ENCODE results near the gene GABBR2. TPM values are rescaled to one million over a fixed set of nuclear protein-coding genes. Genes with fewer than 3 reads are reported as not detected.

GABBR2 gene
- total and polyA plus RNA-seq, 4 experiments from 2014 or later = not detected

DNA sequence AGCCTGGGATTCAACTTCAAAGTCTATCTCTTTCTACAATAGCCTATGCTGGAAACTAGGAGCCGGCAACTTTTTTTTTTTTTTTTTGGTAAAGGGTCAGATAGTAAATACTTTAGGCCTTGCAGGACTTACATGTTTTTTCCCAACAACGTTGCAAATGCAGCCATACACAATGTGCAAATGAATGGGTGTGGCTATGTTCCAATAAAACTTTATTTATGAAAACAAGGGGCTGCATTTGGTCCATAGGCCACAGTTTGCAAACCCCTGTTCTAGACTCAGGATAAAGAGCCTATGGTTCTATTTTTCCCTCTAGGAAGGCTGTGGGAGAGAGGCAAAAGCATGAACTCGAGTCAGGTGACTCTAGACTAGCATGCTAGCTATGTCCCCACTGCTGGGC is 189.1 kb downstream of the GABBR2 start:
- no peaks in the 10 kb centered on the region for H3K4me1 Mint-ChIP-seq
- intact Hi-C loops (cut with micrococcal nuclease) = no loop called here
- Histone ChIP-seq H3K27me3 (ENCODE audit: insufficient read depth, low read length) (peaks cover 5% of the 10 kb centered on the region), H3K4me1 (ENCODE audit: insufficient read depth, low read length) (no peaks in the 10 kb centered on the region), H3K36me3 (ENCODE audit: insufficient read depth, low read length) (no peaks in the 10 kb centered on the region), H3K9me3 (ENCODE audit: control insufficient read depth in 1 of 2, low read length in 2 of 2) (no peaks in the 10 kb centered on the region), H3K4me3 (ENCODE audit: low read length in 2 of 2) (no peak overlapping the region), H3K27ac (ENCODE audit: low read depth, low read length) (no peak overlapping the region)
- peaks cover 0 to 10% (median under 1%) of the 10 kb centered on the region in 8 donors for H3K9me3 Mint-ChIP-seq
- no peak overlapping the region for H3K4me3 Mint-ChIP-seq
- POLR2A ChIA-PET (ENCODE audit: partially characterized antibody) = no interaction called here
- no peak for DNase-seq
- no peak overlapping the region for H3K27ac Mint-ChIP-seq
- peaks cover 20 to 26% of the 10 kb centered on the region in 2 donors for H3K27me3 Mint-ChIP-seq
- CTCF ChIA-PET (ENCODE audit: partially characterized antibody) = no interaction called here
- no peaks in the 10 kb centered on the region for H3K36me3 Mint-ChIP-seq

DNA sequence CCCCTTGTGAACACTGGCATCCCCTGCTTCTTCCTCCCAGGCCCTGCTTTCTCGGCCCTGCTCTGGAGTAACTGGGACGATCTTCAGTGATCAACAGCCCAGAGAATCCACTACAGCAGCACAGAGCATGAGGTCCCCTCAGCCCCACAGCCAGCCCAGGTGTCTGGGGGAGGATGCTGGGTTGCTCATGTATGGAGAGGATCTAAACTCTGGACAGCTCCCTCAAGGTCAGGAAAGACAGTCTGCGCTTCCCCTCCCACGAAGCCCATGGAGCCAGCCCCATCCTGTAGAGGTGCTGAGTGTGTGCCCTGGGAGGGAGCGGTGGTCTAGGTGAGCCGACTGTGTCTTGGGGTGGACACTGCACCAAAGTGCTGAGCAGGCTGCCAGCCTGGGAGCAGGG is 190.2 kb downstream of the GABBR2 start:
- no peaks in the 10 kb centered on the region for H3K4me1 Mint-ChIP-seq
- Histone ChIP-seq H3K36me3 (ENCODE audit: insufficient read depth, low read length) (no peaks in the 10 kb centered on the region), H3K27ac (ENCODE audit: low read depth, low read length) (no peak overlapping the region), H3K9me3 (ENCODE audit: control insufficient read depth in 1 of 2, low read length in 2 of 2) (no peaks in the 10 kb centered on the region), H3K4me3 (ENCODE audit: low read length in 2 of 2) (no peak overlapping the region), H3K4me1 (ENCODE audit: insufficient read depth, low read length) (no peaks in the 10 kb centered on the region), H3K27me3 (ENCODE audit: insufficient read depth, low read length) (peaks cover 5% of the 10 kb centered on the region)
- peaks cover 14 to 26% of the 10 kb centered on the region in 2 donors for H3K27me3 Mint-ChIP-seq
- H3K36me3 Mint-ChIP-seq = no peaks in the 10 kb centered on the region
- H3K4me3 Mint-ChIP-seq = no peak overlapping the region
- intact Hi-C loops (cut with micrococcal nuclease) = no loop called here
- CTCF ChIA-PET (ENCODE audit: partially characterized antibody) = no interaction called here
- DNase-seq = no peak
- H3K27ac Mint-ChIP-seq = peak overlapping the region in 1 of 7 donors; percentile 43
- POLR2A ChIA-PET (ENCODE audit: partially characterized antibody) = no interaction called here
- peaks cover 0 to 4% (median 0%) of the 10 kb centered on the region in 8 donors for H3K9me3 Mint-ChIP-seq

DNA sequence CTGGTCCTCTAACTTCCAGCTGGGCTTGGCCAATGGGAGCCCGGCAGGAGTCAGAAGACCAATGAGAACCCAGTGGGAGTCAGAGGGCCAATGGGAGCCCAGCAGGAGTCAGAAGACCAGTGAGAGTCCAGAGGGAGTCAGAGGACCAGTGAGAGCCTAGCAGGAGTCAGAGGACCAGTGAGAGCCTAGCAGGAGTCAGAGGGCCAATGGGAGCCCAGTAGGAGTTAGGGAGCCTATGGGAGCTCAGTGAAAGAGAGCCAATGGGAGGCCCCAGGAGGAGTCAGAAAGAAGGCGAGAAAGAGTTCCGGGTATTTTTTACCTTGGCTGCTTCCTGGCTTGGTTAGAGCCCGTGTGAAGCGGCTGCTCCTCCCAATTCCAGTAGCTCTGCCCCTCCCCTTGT is 191.0 kb downstream of the GABBR2 start:
- Histone ChIP-seq H3K27me3 (ENCODE audit: insufficient read depth, low read length) (peaks cover 5% of the 10 kb centered on the region), H3K27ac (ENCODE audit: low read depth, low read length) (no peak overlapping the region), H3K9me3 (ENCODE audit: control insufficient read depth in 1 of 2, low read length in 2 of 2) (no peaks in the 10 kb centered on the region), H3K4me3 (ENCODE audit: low read length in 2 of 2) (no peak overlapping the region), H3K4me1 (ENCODE audit: insufficient read depth, low read length) (no peaks in the 10 kb centered on the region), H3K36me3 (ENCODE audit: insufficient read depth, low read length) (no peaks in the 10 kb centered on the region)
- intact Hi-C loops (cut with micrococcal nuclease) = no loop called here
- ChIA-PET POLR2A (ENCODE audit: partially characterized antibody) (no interaction called here), CTCF (ENCODE audit: partially characterized antibody) (no interaction called here)
- Mint-ChIP-seq H3K9me3 (peaks cover 0 to 4% (median 0%) of the 10 kb centered on the region in 8 donors), H3K4me1 (no peaks in the 10 kb centered on the region), H3K27ac (no peak overlapping the region), H3K4me3 (no peak overlapping the region), H3K27me3 (peaks cover 11 to 22% of the 10 kb centered on the region in 2 donors), H3K36me3 (no peaks in the 10 kb centered on the region)
- DNase-seq = no peak

DNA sequence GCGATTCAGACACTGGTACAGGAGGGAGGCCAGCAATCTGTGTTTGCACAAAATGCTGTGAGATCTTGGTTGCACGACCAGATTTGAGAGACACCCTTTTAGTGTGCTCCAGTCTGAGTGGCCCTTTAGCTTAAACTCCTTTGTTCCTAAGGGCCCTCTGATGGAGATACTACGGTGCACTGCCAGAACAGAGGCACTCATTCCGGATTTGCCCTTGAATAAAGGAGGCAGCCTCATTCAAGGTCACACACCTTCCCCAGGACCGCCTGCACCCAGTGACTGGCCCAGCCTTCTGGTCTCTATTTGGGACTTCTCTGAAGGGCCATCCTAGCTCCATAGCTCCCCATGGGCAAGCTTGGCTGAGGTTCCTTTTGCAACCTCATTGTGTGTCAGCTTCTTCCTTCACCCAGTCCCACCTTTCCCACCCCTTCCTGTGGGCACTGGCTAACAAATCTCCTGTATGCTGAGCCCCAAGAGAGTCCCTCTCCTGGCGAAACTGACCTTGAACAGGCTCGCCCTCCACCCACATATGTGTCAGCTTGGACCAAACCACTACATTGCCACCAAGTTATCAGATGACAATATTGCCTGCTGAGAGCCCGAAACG is 191.7 kb downstream of the GABBR2 start:
- CTCF ChIA-PET (ENCODE audit: partially characterized antibody) = no interaction called here
- H3K4me3 ChIP-seq (ENCODE audit: low read length in 2 of 2) = no peak overlapping the region
- no peaks in the 10 kb centered on the region for H3K36me3 Mint-ChIP-seq
- H3K27me3 ChIP-seq (ENCODE audit: insufficient read depth, low read length) = peaks cover 5% of the 10 kb centered on the region
- H3K36me3 ChIP-seq (ENCODE audit: insufficient read depth, low read length) = no peaks in the 10 kb centered on the region
- H3K27me3 Mint-ChIP-seq = peaks cover 10 to 20% of the 10 kb centered on the region in 2 donors
- POLR2A ChIA-PET (ENCODE audit: partially characterized antibody) = no interaction called here
- no peak overlapping the region for H3K27ac ChIP-seq (ENCODE audit: low read depth, low read length)
- no peaks in the 10 kb centered on the region for H3K4me1 Mint-ChIP-seq
- H3K4me1 ChIP-seq (ENCODE audit: insufficient read depth, low read length) = no peaks in the 10 kb centered on the region
- H3K9me3 Mint-ChIP-seq = peaks cover 0 to 4% (median 0%) of the 10 kb centered on the region in 8 donors
- no peak for DNase-seq
- intact Hi-C loops (cut with micrococcal nuclease) = no loop called here
- H3K27ac Mint-ChIP-seq = no peak overlapping the region
- no peak overlapping the region for H3K4me3 Mint-ChIP-seq
- H3K9me3 ChIP-seq (ENCODE audit: control insufficient read depth in 1 of 2, low read length in 2 of 2) = no peaks in the 10 kb centered on the region

DNA sequence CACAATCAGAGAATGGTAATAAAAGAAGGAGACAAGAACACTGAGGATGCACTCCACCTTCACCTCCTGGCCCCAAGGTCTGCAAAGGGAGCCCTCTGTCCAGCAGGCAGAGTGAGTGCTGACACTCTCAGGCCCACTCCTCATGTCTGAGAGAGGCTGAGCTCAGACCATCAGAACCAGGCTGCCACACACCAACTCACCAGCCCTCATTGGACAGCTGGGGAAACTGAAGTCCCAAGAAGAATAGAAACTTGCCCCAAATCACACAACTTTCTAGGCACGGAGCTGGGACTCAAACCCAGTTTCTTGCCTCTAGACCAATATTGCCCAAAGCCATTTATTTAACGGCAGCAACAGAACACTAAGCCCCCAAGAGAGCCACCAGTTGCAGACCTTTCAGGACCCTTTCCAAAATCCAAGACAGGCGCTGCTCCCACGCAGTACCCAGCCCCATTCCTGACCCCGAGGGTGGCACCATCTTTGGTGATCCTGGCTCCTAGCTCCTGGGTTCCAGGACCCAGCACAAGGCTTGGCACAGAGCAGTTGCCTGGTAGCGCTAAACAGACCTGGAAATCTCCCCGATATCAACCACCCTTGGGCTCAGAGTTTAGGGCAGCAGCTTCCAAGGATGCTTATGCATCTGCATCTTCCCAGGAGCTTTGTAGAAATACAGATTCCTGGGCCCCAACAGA is 192.4 kb downstream of the GABBR2 start:
- no peaks in the 10 kb centered on the region for H3K36me3 ChIP-seq (ENCODE audit: insufficient read depth, low read length)
- ChIA-PET CTCF (ENCODE audit: partially characterized antibody) (no interaction called here), POLR2A (ENCODE audit: partially characterized antibody) (no interaction called here)
- H3K4me3 ChIP-seq (ENCODE audit: low read length in 2 of 2) = no peak overlapping the region
- H3K4me1 ChIP-seq (ENCODE audit: insufficient read depth, low read length) = no peaks in the 10 kb centered on the region
- Mint-ChIP-seq H3K36me3 (no peaks in the 10 kb centered on the region), H3K9me3 (peaks cover 0 to 3% (median 0%) of the 10 kb centered on the region in 8 donors), H3K27me3 (peaks cover 10 to 17% of the 10 kb centered on the region in 2 donors), H3K27ac (no peak overlapping the region), H3K4me1 (no peaks in the 10 kb centered on the region), H3K4me3 (no peak overlapping the region)
- DNase-seq = no peak
- intact Hi-C loops (cut with micrococcal nuclease) = no loop called here
- H3K9me3 ChIP-seq (ENCODE audit: control insufficient read depth in 1 of 2, low read length in 2 of 2) = no peaks in the 10 kb centered on the region
- no peak overlapping the region for H3K27ac ChIP-seq (ENCODE audit: low read depth, low read length)
- H3K27me3 ChIP-seq (ENCODE audit: insufficient read depth, low read length) = peaks cover under 1% of the 10 kb centered on the region

DNA sequence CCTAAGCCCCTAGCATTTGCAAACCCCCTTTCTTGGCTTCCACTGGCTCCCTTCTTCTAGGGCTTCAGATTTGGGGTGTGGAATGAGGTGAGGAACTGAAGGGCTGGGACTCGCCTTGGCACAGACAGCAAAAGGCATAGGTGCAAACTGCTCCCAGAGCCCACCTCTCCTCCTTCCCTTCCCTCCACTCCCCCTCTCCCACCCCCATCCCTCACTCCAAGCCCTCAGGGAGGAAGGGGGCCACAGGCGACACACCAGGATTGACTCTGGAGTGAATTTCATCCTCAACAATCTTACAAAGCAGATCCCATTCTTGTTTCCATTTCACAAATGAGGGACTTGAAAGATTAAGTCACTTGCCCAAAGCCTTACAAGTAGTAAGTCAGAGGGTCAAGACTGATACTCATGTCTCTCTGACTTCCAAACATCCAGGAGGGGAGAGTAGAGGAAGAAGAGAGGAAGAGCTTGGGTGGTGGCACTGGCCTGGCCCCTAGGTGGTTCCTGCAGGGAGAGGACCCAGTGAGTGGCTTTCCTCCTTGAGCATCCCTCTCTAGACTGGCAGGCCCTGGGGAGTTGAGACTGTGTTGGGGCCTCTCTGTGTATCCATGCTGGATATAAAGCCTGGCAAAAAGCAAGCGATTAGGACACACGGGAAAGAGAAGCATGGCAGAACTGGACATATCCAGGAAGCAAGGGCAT is 193.1 kb downstream of the GABBR2 start:
- intact Hi-C loops (cut with micrococcal nuclease) = no loop called here
- POLR2A ChIA-PET (ENCODE audit: partially characterized antibody) = no interaction called here
- H3K36me3 Mint-ChIP-seq = no peaks in the 10 kb centered on the region

DNA sequence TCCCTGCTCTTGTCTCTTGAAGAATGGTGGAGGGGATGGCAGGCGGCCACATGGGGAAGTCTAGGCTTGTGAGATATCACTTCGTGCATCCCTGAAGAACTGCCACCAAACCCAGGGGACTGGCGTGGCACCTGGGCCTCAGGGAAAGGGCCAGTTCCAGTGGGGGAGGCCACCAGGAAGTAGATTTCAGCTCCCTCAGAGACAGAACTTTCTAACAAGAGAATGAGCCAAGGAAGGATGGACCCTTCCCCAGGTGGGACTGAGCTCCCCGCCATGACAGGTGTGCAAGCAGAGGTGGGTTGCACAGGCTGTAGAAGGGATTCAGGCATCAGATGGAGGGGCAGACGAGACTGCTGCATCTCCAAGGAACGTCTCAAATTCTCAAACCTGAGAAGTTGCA is 193.9 kb downstream of the GABBR2 start:
- Mint-ChIP-seq H3K27ac (no peak overlapping the region), H3K4me3 (no peak overlapping the region), H3K4me1 (no peaks in the 10 kb centered on the region), H3K27me3 (peaks cover 7 to 8% of the 10 kb centered on the region in 2 donors), H3K36me3 (no peaks in the 10 kb centered on the region), H3K9me3 (peaks cover 0 to 4% (median 0%) of the 10 kb centered on the region in 8 donors)
- H3K9me3 ChIP-seq (ENCODE audit: control insufficient read depth in 1 of 2, low read length in 2 of 2) = no peaks in the 10 kb centered on the region
- H3K4me1 ChIP-seq (ENCODE audit: insufficient read depth, low read length) = no peaks in the 10 kb centered on the region
- DNase-seq = no peak
- ChIA-PET POLR2A (ENCODE audit: partially characterized antibody) (no interaction called here), CTCF (ENCODE audit: partially characterized antibody) (no interaction called here)
- H3K27me3 ChIP-seq (ENCODE audit: insufficient read depth, low read length) = no peaks in the 10 kb centered on the region
- intact Hi-C loops (cut with micrococcal nuclease) = no loop called here
- H3K36me3 ChIP-seq (ENCODE audit: insufficient read depth, low read length) = no peaks in the 10 kb centered on the region
- no peak overlapping the region for H3K27ac ChIP-seq (ENCODE audit: low read depth, low read length)
- no peak overlapping the region for H3K4me3 ChIP-seq (ENCODE audit: low read length in 2 of 2)

More for the DNA sequence above, 193.1 kb downstream of the GABBR2 start:
- H3K27ac ChIP-seq (ENCODE audit: low read depth, low read length) = no peak overlapping the region
- H3K27me3 ChIP-seq (ENCODE audit: insufficient read depth, low read length) = no peaks in the 10 kb centered on the region
- H3K36me3 ChIP-seq (ENCODE audit: insufficient read depth, low read length) = no peaks in the 10 kb centered on the region
- peaks cover 8 to 14% of the 10 kb centered on the region in 2 donors for H3K27me3 Mint-ChIP-seq
- H3K4me1 ChIP-seq (ENCODE audit: insufficient read depth, low read length) = no peaks in the 10 kb centered on the region
- H3K9me3 Mint-ChIP-seq = peaks cover 0 to 4% (median 0%) of the 10 kb centered on the region in 8 donors
- CTCF ChIA-PET (ENCODE audit: partially characterized antibody) = no interaction called here
- no peaks in the 10 kb centered on the region for H3K4me1 Mint-ChIP-seq
- H3K9me3 ChIP-seq (ENCODE audit: control insufficient read depth in 1 of 2, low read length in 2 of 2) = no peaks in the 10 kb centered on the region
- H3K4me3 Mint-ChIP-seq = no peak overlapping the region
- DNase-seq = no peak
- H3K27ac Mint-ChIP-seq = no peak overlapping the region
- no peak overlapping the region for H3K4me3 ChIP-seq (ENCODE audit: low read length in 2 of 2)

Measured in CD4-positive, alpha-beta memory T cell (primary cell).